Activated T-cell treated with anti-CD3 and anti-CD28 coated beads, Interleukin-2, amount 50 U/mL, for 72 hours (primary cell): ENCODE data around the gene LMNTD2. TPM values are rescaled to one million over a fixed set of nuclear protein-coding genes. Genes with fewer than 3 reads are reported as not detected.

ENCODE experiments used
- ATAC-seq, 2 donors: fragments of 150-1000 bp; cut with Tn5 transposase; replicated peaks in 1 of 2; 2 replicates each; pipeline ENCODE4 v1.10.0; 2021; ENCODE audit warnings: moderate library complexity in 2 of 2, mild to moderate bottlenecking in 1 of 2
- DNase-seq, 2 donors: peaks; one replicate each; pipeline ENCODE4 v3.0.0; 2021 to 2022; ENCODE audit warnings: mixed read lengths in 1 of 2
- H3K27ac Mint-ChIP-seq: one replicate; pipeline ENCODE4 v1.8.0; 2022; ENCODE audit warnings: mild to moderate bottlenecking, moderate library complexity, mixed read lengths
- H3K27me3 Mint-ChIP-seq: one replicate; pipeline ENCODE4 v1.8.0; 2022; ENCODE audit warnings: low read depth, mixed read lengths
- H3K36me3 Mint-ChIP-seq, 2 donors: one replicate each; pipeline ENCODE4 v1.8.0; 2022; ENCODE audit warnings: mixed read lengths in 2 of 2, mild to moderate bottlenecking in 1 of 2; ENCODE audit not compliant: insufficient read depth in 2 of 2
- H3K4me1 Mint-ChIP-seq: one replicate; pipeline ENCODE4 v1.8.0; 2022; ENCODE audit warnings: low read depth, mixed read lengths
- H3K4me3 Mint-ChIP-seq, 2 donors: one replicate each; pipeline ENCODE4 v1.8.0; 2022; ENCODE audit warnings: mild to moderate bottlenecking in 2 of 2, mixed read lengths in 2 of 2, moderate library complexity in 2 of 2
- H3K9me3 Mint-ChIP-seq, 2 donors: one replicate each; pipeline ENCODE4 v1.8.0; 2022; ENCODE audit warnings: mixed read lengths in 2 of 2
- total RNA-seq, 2 donors: library from RNA; stranded (reverse); gene quantifications; one replicate each; pipeline ENCODE4 v1.2.3, GENCODE V29; 2022

LMNTD2 gene
- total RNA-seq, 2 donors from 2014 or later = 3.1 to 5.5 TPM

- peak; percentile 97 to 99 for DNase-seq
- Mint-ChIP-seq H3K9me3 (no peaks in the 10 kb centered on the region), H3K27me3 (no peaks in the 10 kb centered on the region), H3K4me1 (peaks cover 6% of the 10 kb centered on the region), H3K36me3 (peaks cover 0 to 2% of the 10 kb centered on the region in 2 donors), H3K4me3 (peak within 1 kb of the TSS; percentile 94 to 95), H3K27ac (peak within 1 kb of the TSS; percentile 82)
- ATAC-seq = peak; percentile 88 to 89
Observed at GRCh38 chr11:535519-536454, 24.8 kb downstream of the LMNTD2 start, which contains the start of gene HRAS. Gene HRAS (minus strand): TSS chr11:535576.

GRCh38 chr11:535210-535518, 25.4 kb downstream of the LMNTD2 start:
- peak in 1 of 2 donors; percentile 39 for ATAC-seq
- DNase-seq = peak in 1 of 2 donors; percentile 47
- peaks cover 0 to 2% of the 10 kb centered on the region in 2 donors for H3K36me3 Mint-ChIP-seq
- H3K27ac Mint-ChIP-seq = no peak overlapping the region
- H3K4me1 Mint-ChIP-seq = peaks cover 6% of the 10 kb centered on the region
- no peaks in the 10 kb centered on the region for H3K27me3 Mint-ChIP-seq
- no peak overlapping the region for H3K4me3 Mint-ChIP-seq
- no peaks in the 10 kb centered on the region for H3K9me3 Mint-ChIP-seq

GRCh38 chr11:534396-535209, 25.9 kb downstream of the LMNTD2 start:
- DNase-seq (peak; percentile 48 to 50), ATAC-seq (no peak)
- H3K9me3 Mint-ChIP-seq = no peaks in the 10 kb centered on the region
- peaks cover 6% of the 10 kb centered on the region for H3K4me1 Mint-ChIP-seq
- peak overlapping the region; percentile 76 to 80 for H3K4me3 Mint-ChIP-seq
- no peaks in the 10 kb centered on the region for H3K27me3 Mint-ChIP-seq
- H3K36me3 Mint-ChIP-seq = peaks cover 0 to 2% of the 10 kb centered on the region in 2 donors
- no peak overlapping the region for H3K27ac Mint-ChIP-seq

- peaks cover 0 to 2% of the 10 kb centered on the region in 2 donors for H3K36me3 Mint-ChIP-seq
- no peak for DNase-seq
- H3K27ac Mint-ChIP-seq = no peak overlapping the region
- no peaks in the 10 kb centered on the region for H3K9me3 Mint-ChIP-seq
- ATAC-seq = no peak
- H3K4me1 Mint-ChIP-seq = peaks cover 6% of the 10 kb centered on the region
- H3K27me3 Mint-ChIP-seq = no peaks in the 10 kb centered on the region
- peak overlapping the region; percentile 76 to 80 for H3K4me3 Mint-ChIP-seq
Observed at GRCh38 chr11:533586-534395, 26.7 kb downstream of the LMNTD2 start.

GRCh38 chr11:532986-533585, 27.5 kb downstream of the LMNTD2 start:
- Mint-ChIP-seq H3K4me1 (peaks cover 6% of the 10 kb centered on the region), H3K4me3 (no peak overlapping the region), H3K27me3 (no peaks in the 10 kb centered on the region), H3K36me3 (peaks cover 0 to 2% of the 10 kb centered on the region in 2 donors), H3K27ac (no peak overlapping the region), H3K9me3 (no peaks in the 10 kb centered on the region)
- ATAC-seq (no peak), DNase-seq (no peak)

GRCh38 chr11:532527-532985, 28.0 kb downstream of the LMNTD2 start:
- Mint-ChIP-seq H3K9me3 (no peaks in the 10 kb centered on the region), H3K4me3 (no peak overlapping the region), H3K4me1 (peaks cover 6% of the 10 kb centered on the region), H3K36me3 (peaks cover 0 to 2% of the 10 kb centered on the region in 2 donors), H3K27ac (no peak overlapping the region), H3K27me3 (no peaks in the 10 kb centered on the region)
- ATAC-seq = no peak
- no peak for DNase-seq

- no peaks in the 10 kb centered on the region for H3K27me3 Mint-ChIP-seq
- DNase-seq (no peak), ATAC-seq (no peak)
- peak overlapping the region in 1 of 2 donors; percentile 24 for H3K4me3 Mint-ChIP-seq
- no peak overlapping the region for H3K27ac Mint-ChIP-seq
- peaks cover 6% of the 10 kb centered on the region for H3K4me1 Mint-ChIP-seq
- H3K36me3 Mint-ChIP-seq = peaks cover 0 to 2% of the 10 kb centered on the region in 2 donors
- no peaks in the 10 kb centered on the region for H3K9me3 Mint-ChIP-seq
Observed at GRCh38 chr11:531919-532526, 28.5 kb downstream of the LMNTD2 start.

GRCh38 chr11:530960-531831, 29.3 kb downstream of the LMNTD2 start:
- Mint-ChIP-seq H3K36me3 (peaks cover 0 to 2% of the 10 kb centered on the region in 2 donors), H3K4me1 (peaks cover 3% of the 10 kb centered on the region), H3K4me3 (no peak overlapping the region), H3K27me3 (no peaks in the 10 kb centered on the region), H3K9me3 (no peaks in the 10 kb centered on the region), H3K27ac (no peak overlapping the region)
- no peak for ATAC-seq
- DNase-seq = no peak

GRCh38 chr11:529728-530411, 30.7 kb downstream of the LMNTD2 start:
- H3K4me3 Mint-ChIP-seq = no peak overlapping the region
- H3K36me3 Mint-ChIP-seq = peaks cover 0 to 2% of the 10 kb centered on the region in 2 donors
- no peaks in the 10 kb centered on the region for H3K4me1 Mint-ChIP-seq
- DNase-seq = no peak
- no peak for ATAC-seq
- H3K27me3 Mint-ChIP-seq = no peaks in the 10 kb centered on the region
- H3K27ac Mint-ChIP-seq = no peak overlapping the region
- no peaks in the 10 kb centered on the region for H3K9me3 Mint-ChIP-seq

GRCh38 chr11:528815-529727, 31.5 kb downstream of the LMNTD2 start:
- ATAC-seq (no peak), DNase-seq (no peak)
- H3K27me3 Mint-ChIP-seq = no peaks in the 10 kb centered on the region
- peaks cover 0 to 2% of the 10 kb centered on the region in 2 donors for H3K36me3 Mint-ChIP-seq
- no peaks in the 10 kb centered on the region for H3K4me1 Mint-ChIP-seq
- no peak overlapping the region for H3K4me3 Mint-ChIP-seq
- no peaks in the 10 kb centered on the region for H3K9me3 Mint-ChIP-seq
- no peak overlapping the region for H3K27ac Mint-ChIP-seq
